Transverse colon (tissue), 4 donors: ENCODE results near the gene FBLN2. TPM values are rescaled to one million over a fixed set of nuclear protein-coding genes. Genes with fewer than 3 reads are reported as not detected.

Source experiments
- DNase-seq: peaks from one replicate; pipeline ENCODE4 v3.0.0-alpha.2; 2019
- H3K27ac ChIP-seq, 4 donors: fragments of 200-600 bp; sonication (generic); 2 replicates each; pipeline ENCODE4 v1.5.1; 2016 to 2018; ENCODE audit warnings: inconsistent platforms in 4 of 4
- H3K27me3 ChIP-seq: fragments of 200-600 bp; sonication (generic); 2 replicates; pipeline ENCODE4 v1.5.1; 2017; ENCODE audit warnings: inconsistent platforms
- H3K36me3 ChIP-seq, 4 donors: fragments of 200-600 bp; sonication (generic); 2 replicates each; pipeline ENCODE4 v1.5.1; 2017 to 2019; ENCODE audit warnings: inconsistent platforms in 4 of 4
- H3K4me1 ChIP-seq, 4 donors: fragments of 200-600 bp; sonication (generic); 2 replicates each; pipeline ENCODE4 v1.5.1; 2017 to 2020; ENCODE audit warnings: inconsistent platforms in 4 of 4
- H3K4me3 ChIP-seq, 4 donors: fragments of 200-600 bp; sonication (generic); 1 replicate in 1 of 4; 2 replicates in 3 of 4; pipeline versions ENCODE4 v1.5.1 to v1.6.1; 2017 to 2019; ENCODE audit warnings: inconsistent platforms in 4 of 4
- H3K9me3 ChIP-seq, 2 donors: fragments of 200-600 bp; sonication (generic); 2 replicates each; pipeline ENCODE4 v1.5.1; 2017 to 2019; ENCODE audit warnings: inconsistent platforms in 2 of 2
- EP300 ChIP-seq: sonication (generic); formaldehyde crosslinking; IDR thresholded peaks from one replicate; pipeline ENCODE4 v1.6.1; 2017; ENCODE audit warnings: antibody characterized with exemption, low read depth
- POLR2A ChIP-seq: fragments of 450-650 bp; IDR thresholded peaks from one replicate; pipeline ENCODE4 v1.6.1; 2016; ENCODE audit warnings: antibody characterized with exemption, mild to moderate bottlenecking, moderate library complexity
- POLR2AphosphoS5 ChIP-seq, 3 donors: sonication (generic); formaldehyde crosslinking; IDR thresholded peaks; one replicate each; pipeline ENCODE4 v1.6.1; 2016; ENCODE audit warnings: antibody characterized with exemption in 3 of 3
- WGBS, 2 donors: methylation state at CpG; one replicate each; pipeline ENCODE4 v1.1.5; 2018; ENCODE audit warnings: low coverage in 1 of 2; 5-methylcytosine and 5-hydroxymethylcytosine counted together
- in situ Hi-C, 4 donors: fragments of 200-750 bp; cut with MboI; loops; one replicate each; pipeline versions ENCODE4 v1.15.0 to v1.15.1; 2017; ENCODE audit warnings: low sequenced_read_pairs in 3 of 4, low pct_ligation_motif_present in 1 of 4, low pct_unique_long_range_greater_than_20kb in 1 of 4
- intact Hi-C: fragments of 100-400 bp; cut with DNase I; formaldehyde crosslinking; loops from one replicate; pipeline ENCODE4 v1.15.1; 2023; ENCODE audit warnings: low total_unique reads
- total RNA-seq, 4 donors: library from RNA; depleted of rRNA; stranded (reverse); fragments of >200 nt; gene quantifications; one replicate each; pipeline ENCODE4 v1.1.0, GENCODE V29; 2016
- TF ChIP-seq, protein P1 (sequence below), 5 experiments: fragments of 200-600 bp in 3 of 5; fragments of 450-650 bp in 2 of 5; sonication (generic) in 3 of 5; IDR thresholded peaks; 1 replicate in 2 of 5; 2 replicates in 3 of 5; pipeline ENCODE4 v1.5.1; 2016 to 2017; ENCODE audit warnings: antibody characterized with exemption in 5 of 5, inconsistent platforms in 3 of 5, mild to moderate bottlenecking in 2 of 5, moderate library complexity in 1 of 5

Gene FBLN2
- total RNA-seq, 4 donors from 2014 or later, result 23.0 to 51.5 (median 31.4) TPM

GRCh38 chr3:13588993-13589392, 40.1 kb downstream of the FBLN2 start:
- TF ChIP-seq, protein P1, sequence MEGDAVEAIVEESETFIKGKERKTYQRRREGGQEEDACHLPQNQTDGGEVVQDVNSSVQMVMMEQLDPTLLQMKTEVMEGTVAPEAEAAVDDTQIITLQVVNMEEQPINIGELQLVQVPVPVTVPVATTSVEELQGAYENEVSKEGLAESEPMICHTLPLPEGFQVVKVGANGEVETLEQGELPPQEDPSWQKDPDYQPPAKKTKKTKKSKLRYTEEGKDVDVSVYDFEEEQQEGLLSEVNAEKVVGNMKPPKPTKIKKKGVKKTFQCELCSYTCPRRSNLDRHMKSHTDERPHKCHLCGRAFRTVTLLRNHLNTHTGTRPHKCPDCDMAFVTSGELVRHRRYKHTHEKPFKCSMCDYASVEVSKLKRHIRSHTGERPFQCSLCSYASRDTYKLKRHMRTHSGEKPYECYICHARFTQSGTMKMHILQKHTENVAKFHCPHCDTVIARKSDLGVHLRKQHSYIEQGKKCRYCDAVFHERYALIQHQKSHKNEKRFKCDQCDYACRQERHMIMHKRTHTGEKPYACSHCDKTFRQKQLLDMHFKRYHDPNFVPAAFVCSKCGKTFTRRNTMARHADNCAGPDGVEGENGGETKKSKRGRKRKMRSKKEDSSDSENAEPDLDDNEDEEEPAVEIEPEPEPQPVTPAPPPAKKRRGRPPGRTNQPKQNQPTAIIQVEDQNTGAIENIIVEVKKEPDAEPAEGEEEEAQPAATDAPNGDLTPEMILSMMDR (IDR thresholded peaks at IDR 0.05), result no peak
- TF ChIP-seq POLR2A, result no peak
- TF ChIP-seq POLR2AphosphoS5 (IDR thresholded peaks at IDR 0.05), result no peak
- no peak for TF ChIP-seq EP300
- no peak overlapping the region for H3K27ac ChIP-seq
- no peaks in the 10 kb centered on the region for H3K9me3 ChIP-seq
- no peaks in the 10 kb centered on the region for H3K36me3 ChIP-seq
- no peaks in the 10 kb centered on the region for H3K27me3 ChIP-seq
- no peak for DNase-seq
- intact Hi-C loops (no loop called here), in situ Hi-C loops (no loop called here)
- H3K4me1 ChIP-seq, result no peaks in the 10 kb centered on the region
- 88 to 100% methylated on average over 3 to 4 of the region's 4 CpGs for WGBS, 2 donors
- no peak overlapping the region for H3K4me3 ChIP-seq

GRCh38 chr3:13590841-13591520, 42.1 kb downstream of the FBLN2 start:
- DNase-seq, result no peak
- TF ChIP-seq POLR2A, result no peak
- TF ChIP-seq POLR2AphosphoS5 (IDR thresholded peaks at IDR 0.05), result no peak
- TF ChIP-seq EP300, result no peak
- TF ChIP-seq, protein P1 (IDR thresholded peaks at IDR 0.05), result no peak
- Histone ChIP-seq H3K4me1 (no peaks in the 10 kb centered on the region), H3K36me3 (no peaks in the 10 kb centered on the region), H3K27me3 (no peaks in the 10 kb centered on the region), H3K27ac (no peak overlapping the region), H3K4me3 (no peak overlapping the region), H3K9me3 (no peaks in the 10 kb centered on the region)
- in situ Hi-C loops (no loop called here), intact Hi-C loops (no loop called here)
- 88 to 100% methylated on average over 1 to 3 of the region's 3 CpGs for WGBS, 2 donors

DNA sequence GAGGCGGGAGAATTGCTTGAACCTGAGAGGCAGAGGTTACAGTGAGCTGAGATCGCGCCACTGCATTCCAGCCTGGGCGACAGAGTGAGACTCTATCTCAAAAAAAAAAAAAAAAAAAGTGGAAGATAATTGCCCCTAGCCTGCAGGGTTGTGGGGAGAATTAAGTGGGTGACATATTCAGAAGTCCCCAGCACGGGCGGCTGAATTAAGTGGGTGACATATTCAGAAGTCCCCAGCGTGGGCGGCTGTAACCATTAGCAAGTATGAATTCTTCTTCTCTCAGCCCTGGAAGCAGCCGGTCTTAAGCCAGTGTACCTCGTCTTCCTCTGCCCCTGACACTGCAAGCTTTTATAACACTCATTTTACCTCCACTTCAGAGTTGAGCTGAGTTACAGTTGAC, 44.7 kb downstream of the FBLN2 start:
- in situ Hi-C loops (no loop called here), intact Hi-C loops (no loop called here)
- no peaks in the 10 kb centered on the region for H3K27me3 ChIP-seq
- no peaks in the 10 kb centered on the region for H3K36me3 ChIP-seq
- H3K4me1 ChIP-seq, result no peaks in the 10 kb centered on the region
- no peak for TF ChIP-seq POLR2AphosphoS5 (IDR thresholded peaks at IDR 0.05)
- TF ChIP-seq POLR2A, result no peak
- TF ChIP-seq, protein P1 (IDR thresholded peaks at IDR 0.05), result no peak
- no peak for TF ChIP-seq EP300
- WGBS, 2 donors, result 88 to 93% methylated on average over 10 of the region's 10 CpGs
- H3K27ac ChIP-seq, result no peak overlapping the region
- H3K4me3 ChIP-seq, result no peak overlapping the region
- H3K9me3 ChIP-seq, result no peaks in the 10 kb centered on the region
- DNase-seq, result no peak

DNA sequence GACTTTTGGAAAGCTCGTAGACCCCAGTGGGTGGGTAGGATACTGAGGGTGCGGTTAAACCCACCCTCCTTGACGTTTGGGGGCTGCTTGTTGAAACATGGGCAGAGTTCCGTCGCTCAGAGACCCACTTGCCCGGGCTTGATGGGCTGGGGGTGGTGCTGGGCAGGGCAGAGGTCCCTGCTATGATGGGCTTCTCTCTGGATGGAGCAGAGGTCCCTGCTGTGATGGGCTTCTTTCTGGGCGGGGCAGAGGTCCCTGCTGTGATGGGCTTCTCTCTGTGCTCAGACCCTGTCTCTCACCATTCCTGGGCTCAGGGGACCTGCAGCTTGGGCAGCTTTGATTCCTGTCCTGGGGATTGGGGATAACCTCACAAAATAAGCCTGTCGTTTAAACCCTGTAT, 45.2 kb downstream of the FBLN2 start:
- Histone ChIP-seq H3K4me3 (no peak overlapping the region), H3K27ac (no peak overlapping the region), H3K9me3 (no peaks in the 10 kb centered on the region), H3K27me3 (no peaks in the 10 kb centered on the region), H3K36me3 (no peaks in the 10 kb centered on the region), H3K4me1 (peaks cover 0 to under 1% (median 0%) of the 10 kb centered on the region in 4 donors)
- intact Hi-C loops, result no loop called here
- in situ Hi-C loops, result no loop called here
- no peak for TF ChIP-seq POLR2A
- no peak for TF ChIP-seq POLR2AphosphoS5 (IDR thresholded peaks at IDR 0.05)
- TF ChIP-seq, protein P1 (IDR thresholded peaks at IDR 0.05), result no peak
- no peak for TF ChIP-seq EP300
- no peak for DNase-seq
- 81 to 100% methylated on average over 1 to 8 of the region's 8 CpGs for WGBS, 2 donors
